ENCODE results near the gene NARF.
"Not testable (repeated sequence)": the region's sequence is repeated elsewhere in the genome, so short reads cannot be mapped to it uniquely, and the experiment has no call there.

Gene NARF

GRCh38 chr17:82458179-82458884 lies at the start of gene NARF:
Gene NARF (plus strand): TSS chr17:82458741. CDS start chr17:82458804, 63 bp downstream.
- H3K27ac ChIP-seq (ENCODE audit: low read length) = peak within 1 kb of the TSS; percentile 99

GRCh38 chr17:82408938-82409318 lies 49.6 kb upstream of the NARF start:
- Histone ChIP-seq H3K36me3 (ENCODE audit: control insufficient read depth in 1 of 2, insufficient read depth in 2 of 2, low read length in 2 of 2) (peaks cover 0 to 21% of the 10 kb centered on the region in 2 donors), H3K9me3 (ENCODE audit: control insufficient read depth in 1 of 2, low read length in 2 of 2) (no peaks in the 10 kb centered on the region)

More at GRCh38 chr17:82458179-82458884, at the start of gene NARF:
- Histone ChIP-seq H3K27me3 (ENCODE audit: low read depth, low read length) (no peaks in the 10 kb centered on the region), H3K9me3 (ENCODE audit: control insufficient read depth in 1 of 2, low read length in 2 of 2) (no peaks in the 10 kb centered on the region), H3K36me3 (ENCODE audit: control insufficient read depth in 1 of 2, insufficient read depth in 2 of 2, low read length in 2 of 2) (peaks cover 19 to 25% of the 10 kb centered on the region in 2 donors), H3K4me1 (ENCODE audit: control insufficient read depth in 1 of 2, insufficient read depth in 2 of 2, low read length in 2 of 2) (peaks cover 5 to 18% of the 10 kb centered on the region in 2 donors), H3K4me3 (ENCODE audit: low read depth in 1 of 2, low read length in 2 of 2) (peak within 1 kb of the TSS; percentile 70 to 90)

GRCh38 chr17:82410014-82410716 lies 48.4 kb upstream of the NARF start:
- no peak overlapping the region for H3K27ac ChIP-seq (ENCODE audit: low read length)
- H3K4me1 ChIP-seq (ENCODE audit: control insufficient read depth in 1 of 2, insufficient read depth in 2 of 2, low read length in 2 of 2) = peaks cover 0 to 9% of the 10 kb centered on the region in 2 donors
- H3K36me3 ChIP-seq (ENCODE audit: control insufficient read depth in 1 of 2, insufficient read depth in 2 of 2, low read length in 2 of 2) = peaks cover 0 to 15% of the 10 kb centered on the region in 2 donors

More at GRCh38 chr17:82408938-82409318, 49.6 kb upstream of the NARF start:
- H3K27me3 ChIP-seq (ENCODE audit: low read depth, low read length) = no peaks in the 10 kb centered on the region
- H3K4me1 ChIP-seq (ENCODE audit: control insufficient read depth in 1 of 2, insufficient read depth in 2 of 2, low read length in 2 of 2) = no peaks in the 10 kb centered on the region
- H3K27ac ChIP-seq (ENCODE audit: low read length) = no peak overlapping the region
- no peak overlapping the region for H3K4me3 ChIP-seq (ENCODE audit: low read depth in 1 of 2, low read length in 2 of 2)

GRCh38 chr17:82411396-82412053 lies 47.0 kb upstream of the NARF start:
- peaks cover 0 to 15% of the 10 kb centered on the region in 2 donors for H3K36me3 ChIP-seq (ENCODE audit: control insufficient read depth in 1 of 2, insufficient read depth in 2 of 2, low read length in 2 of 2)

More at GRCh38 chr17:82410014-82410716, 48.4 kb upstream of the NARF start:
- Histone ChIP-seq H3K4me3 (ENCODE audit: low read depth in 1 of 2, low read length in 2 of 2) (no peak overlapping the region), H3K27me3 (ENCODE audit: low read depth, low read length) (no peaks in the 10 kb centered on the region), H3K9me3 (ENCODE audit: control insufficient read depth in 1 of 2, low read length in 2 of 2) (no peaks in the 10 kb centered on the region)

GRCh38 chr17:82412081-82412480 lies 46.5 kb upstream of the NARF start:
- H3K27ac ChIP-seq (ENCODE audit: low read length); H3K4me1 ChIP-seq (ENCODE audit: control insufficient read depth in 1 of 2, insufficient read depth in 2 of 2, low read length in 2 of 2); H3K27me3 ChIP-seq (ENCODE audit: low read depth, low read length); H3K9me3 ChIP-seq (ENCODE audit: control insufficient read depth in 1 of 2, low read length in 2 of 2); H3K4me3 ChIP-seq (ENCODE audit: low read depth in 1 of 2, low read length in 2 of 2): not testable (repeated sequence)
- peaks cover 0 to 15% of the 10 kb centered on the region in 2 donors for H3K36me3 ChIP-seq (ENCODE audit: control insufficient read depth in 1 of 2, insufficient read depth in 2 of 2, low read length in 2 of 2)

More at GRCh38 chr17:82411396-82412053, 47.0 kb upstream of the NARF start:
- no peak overlapping the region for H3K27ac ChIP-seq (ENCODE audit: low read length)
- peaks cover 0 to 9% of the 10 kb centered on the region in 2 donors for H3K4me1 ChIP-seq (ENCODE audit: control insufficient read depth in 1 of 2, insufficient read depth in 2 of 2, low read length in 2 of 2)
- no peaks in the 10 kb centered on the region for H3K27me3 ChIP-seq (ENCODE audit: low read depth, low read length)
- H3K4me3 ChIP-seq (ENCODE audit: low read depth in 1 of 2, low read length in 2 of 2) = no peak overlapping the region
- no peaks in the 10 kb centered on the region for H3K9me3 ChIP-seq (ENCODE audit: control insufficient read depth in 1 of 2, low read length in 2 of 2)

- no peaks in the 10 kb centered on the region for H3K27me3 ChIP-seq (ENCODE audit: low read depth, low read length)
- H3K27ac ChIP-seq (ENCODE audit: low read length) = no peak overlapping the region
- H3K4me3 ChIP-seq (ENCODE audit: low read depth in 1 of 2, low read length in 2 of 2) = no peak overlapping the region
- peaks cover 0 to 13% of the 10 kb centered on the region in 2 donors for H3K4me1 ChIP-seq (ENCODE audit: control insufficient read depth in 1 of 2, insufficient read depth in 2 of 2, low read length in 2 of 2)
- H3K9me3 ChIP-seq (ENCODE audit: control insufficient read depth in 1 of 2, low read length in 2 of 2) = no peaks in the 10 kb centered on the region
- peaks cover 0 to 15% of the 10 kb centered on the region in 2 donors for H3K36me3 ChIP-seq (ENCODE audit: control insufficient read depth in 1 of 2, insufficient read depth in 2 of 2, low read length in 2 of 2)
Measured at GRCh38 chr17:82412535-82413520, 45.7 kb upstream of the NARF start.

GRCh38 chr17:82414548-82415281 lies 43.8 kb upstream of the NARF start:
- Histone ChIP-seq H3K4me3 (ENCODE audit: low read depth in 1 of 2, low read length in 2 of 2) (no peak overlapping the region), H3K27ac (ENCODE audit: low read length) (no peak overlapping the region), H3K27me3 (ENCODE audit: low read depth, low read length) (no peaks in the 10 kb centered on the region), H3K36me3 (ENCODE audit: control insufficient read depth in 1 of 2, insufficient read depth in 2 of 2, low read length in 2 of 2) (peaks cover 0 to 3% of the 10 kb centered on the region in 2 donors), H3K4me1 (ENCODE audit: control insufficient read depth in 1 of 2, insufficient read depth in 2 of 2, low read length in 2 of 2) (peaks cover 0 to 25% of the 10 kb centered on the region in 2 donors), H3K9me3 (ENCODE audit: control insufficient read depth in 1 of 2, low read length in 2 of 2) (no peaks in the 10 kb centered on the region)

- Histone ChIP-seq H3K27me3 (ENCODE audit: low read depth, low read length) (no peaks in the 10 kb centered on the region), H3K4me3 (ENCODE audit: low read depth in 1 of 2, low read length in 2 of 2) (no peak overlapping the region), H3K27ac (ENCODE audit: low read length) (no peak overlapping the region), H3K36me3 (ENCODE audit: control insufficient read depth in 1 of 2, insufficient read depth in 2 of 2, low read length in 2 of 2) (peaks cover 0 to 3% of the 10 kb centered on the region in 2 donors), H3K4me1 (ENCODE audit: control insufficient read depth in 1 of 2, insufficient read depth in 2 of 2, low read length in 2 of 2) (peaks cover 0 to 27% of the 10 kb centered on the region in 2 donors), H3K9me3 (ENCODE audit: control insufficient read depth in 1 of 2, low read length in 2 of 2) (no peaks in the 10 kb centered on the region)
Measured at GRCh38 chr17:82415336-82415735, 43.2 kb upstream of the NARF start.

GRCh38 chr17:82415786-82416185 lies 42.8 kb upstream of the NARF start:
- Histone ChIP-seq H3K4me3 (ENCODE audit: low read depth in 1 of 2, low read length in 2 of 2) (no peak overlapping the region), H3K36me3 (ENCODE audit: control insufficient read depth in 1 of 2, insufficient read depth in 2 of 2, low read length in 2 of 2) (peaks cover 0 to 8% of the 10 kb centered on the region in 2 donors), H3K4me1 (ENCODE audit: control insufficient read depth in 1 of 2, insufficient read depth in 2 of 2, low read length in 2 of 2) (peaks cover 0 to 27% of the 10 kb centered on the region in 2 donors), H3K27me3 (ENCODE audit: low read depth, low read length) (no peaks in the 10 kb centered on the region), H3K27ac (ENCODE audit: low read length) (no peak overlapping the region), H3K9me3 (ENCODE audit: control insufficient read depth in 1 of 2, low read length in 2 of 2) (no peaks in the 10 kb centered on the region)

GRCh38 chr17:82416264-82416663 lies 42.3 kb upstream of the NARF start:
- Histone ChIP-seq H3K4me3 (ENCODE audit: low read depth in 1 of 2, low read length in 2 of 2) (no peak overlapping the region), H3K27ac (ENCODE audit: low read length) (no peak overlapping the region), H3K4me1 (ENCODE audit: control insufficient read depth in 1 of 2, insufficient read depth in 2 of 2, low read length in 2 of 2) (peaks cover 0 to 27% of the 10 kb centered on the region in 2 donors), H3K27me3 (ENCODE audit: low read depth, low read length) (no peaks in the 10 kb centered on the region), H3K36me3 (ENCODE audit: control insufficient read depth in 1 of 2, insufficient read depth in 2 of 2, low read length in 2 of 2) (peaks cover 0 to 13% of the 10 kb centered on the region in 2 donors), H3K9me3 (ENCODE audit: control insufficient read depth in 1 of 2, low read length in 2 of 2) (no peaks in the 10 kb centered on the region)
